H1 (cell line): ENCODE measurements around the gene SLC1A2. TPM values are rescaled to one million over a fixed set of nuclear protein-coding genes. Genes with fewer than 3 reads are reported as not detected.

Source experiments
- CTCF ChIA-PET: fragments of 300-600 bp; sonication (Branson Sonifier 250); formaldehyde crosslinking; loops from one replicate; lab custom pipeline; 2021; ENCODE audit not compliant: partially characterized antibody; lab: Charles Lee
- POLR2A ChIA-PET: fragments of 300-600 bp; sonication (Branson Sonifier 250); formaldehyde crosslinking; loops from one replicate; lab custom pipeline; 2021; ENCODE audit warnings: inconsistent platforms; ENCODE audit not compliant: partially characterized antibody; lab: Charles Lee
- DNase-seq, 2 experiments: peaks; one replicate each; pipeline versions ENCODE4 v3.0.0 to v3.0.0-alpha.2; 2010 to 2022; ENCODE audit warnings: low spot score in 2 of 2, low read depth in 1 of 2, mixed read lengths in 1 of 2
- FAIRE-seq: peaks from 2 replicates; lab custom pipeline; 2011; peaks lifted over from hg19 to GRCh38; lab: Jason Lieb, UNC
- H2AFZ ChIP-seq: 2 replicates; pipeline ENCODE4 v1.8.1; 2012; ENCODE audit warnings: low read length, inconsistent platforms
- H2AK5ac ChIP-seq: 2 replicates; pipeline ENCODE4 v1.6.1; 2013; ENCODE audit warnings: low read depth, low read length
- H2BK120ac ChIP-seq: replicated peaks from 2 replicates; pipeline ENCODE3; 2013; ENCODE audit warnings: low read depth, low read length, inconsistent platforms
- H2BK12ac ChIP-seq: 2 replicates; pipeline ENCODE4 v1.6.1; 2013; ENCODE audit warnings: low read depth, low read length
- H2BK15ac ChIP-seq: 2 replicates; pipeline ENCODE4 v1.6.1; 2013; ENCODE audit warnings: low read length
- H2BK20ac ChIP-seq: 2 replicates; pipeline ENCODE4 v1.6.1; 2013; ENCODE audit warnings: low read length
- H2BK5ac ChIP-seq: 2 replicates; pipeline ENCODE4 v1.6.1; 2013; ENCODE audit warnings: low read depth, low read length
- H3K14ac ChIP-seq: 2 replicates; pipeline ENCODE4 v1.6.1; 2013; ENCODE audit warnings: inconsistent platforms; ENCODE audit not compliant: insufficient read length
- H3K18ac ChIP-seq: 2 replicates; pipeline ENCODE4 v1.6.1; 2013; ENCODE audit warnings: low read length; ENCODE audit errors: extremely low read depth
- H3K23ac ChIP-seq: 2 replicates; pipeline ENCODE4 v1.6.1; 2013; ENCODE audit warnings: inconsistent platforms; ENCODE audit not compliant: insufficient read length
- H3K23me2 ChIP-seq: 2 replicates; pipeline ENCODE4 v1.6.1; 2013; ENCODE audit warnings: low read depth, low read length
- H3K27ac ChIP-seq: 2 replicates; pipeline ENCODE4 v1.6.1; 2011; ENCODE audit warnings: low read depth, low read length, inconsistent platforms
- H3K27me3 ChIP-seq, 4 experiments: replicated peaks in 1 of 4; 1 replicate in 1 of 4; 2 replicates in 3 of 4; pipeline versions ENCODE4 v1.6.1 to v1.8.1; 2011 to 2013; ENCODE audit warnings: low read length in 3 of 4, mild to moderate bottlenecking in 3 of 4, inconsistent platforms in 2 of 4, mixed read lengths in 2 of 4, moderate library complexity in 1 of 4; ENCODE audit not compliant: control insufficient read depth in 3 of 4, insufficient read depth in 3 of 4; ENCODE audit errors: extremely low read depth in 1 of 4
- H3K36me3 ChIP-seq, 4 experiments: 2 replicates each; pipeline versions ENCODE4 v1.6.1 to v1.8.1; 2011 to 2013; ENCODE audit warnings: mild to moderate bottlenecking in 4 of 4, low read length in 3 of 4, moderate library complexity in 2 of 4, control low read depth in 1 of 4, inconsistent platforms in 1 of 4; ENCODE audit not compliant: insufficient read depth in 4 of 4, control insufficient read depth in 2 of 4
- H3K4ac ChIP-seq: replicated peaks from 2 replicates; pipeline ENCODE3; 2013; ENCODE audit warnings: low read length, low read depth, mixed read lengths, inconsistent platforms; ENCODE audit not compliant: insufficient read length
- H3K4me1 ChIP-seq, 4 experiments: replicated peaks in 1 of 4; 1 replicate in 1 of 4; 2 replicates in 3 of 4; pipeline versions ENCODE4 v1.6.1 to v1.8.1; 2011 to 2013; ENCODE audit warnings: low read length in 3 of 4, inconsistent platforms in 2 of 4, mixed read lengths in 1 of 4; ENCODE audit not compliant: insufficient read depth in 4 of 4, control insufficient read depth in 3 of 4
- H3K4me2 ChIP-seq, 2 experiments: 2 replicates each; pipeline versions ENCODE4 v1.6.1 to v1.8.1; 2011 to 2013; ENCODE audit warnings: low read depth in 2 of 2, low read length in 2 of 2, control low read depth in 1 of 2, inconsistent platforms in 1 of 2, mild to moderate bottlenecking in 1 of 2; ENCODE audit not compliant: insufficient read depth in 1 of 2
- H3K4me3 ChIP-seq, 4 experiments: fragments of 200-600, 300-600 bp in 1 of 4; sonication (generic), shearing (Covaris generic), sonication (Bioruptor Twin) in 1 of 4; 2 replicates each; pipeline versions ENCODE4 v1.5.1 to v1.8.1; 2011 to 2016; ENCODE audit warnings: low read length in 4 of 4, low read depth in 3 of 4, control low read depth in 2 of 4, inconsistent platforms in 2 of 4, mild to moderate bottlenecking in 2 of 4, mixed read lengths in 1 of 4, moderate library complexity in 1 of 4; ENCODE audit not compliant: insufficient read depth in 2 of 4; ENCODE audit errors: extremely low read depth in 1 of 4
- H3K56ac ChIP-seq: replicated peaks from 2 replicates; pipeline ENCODE3; 2013; ENCODE audit warnings: low read depth, mild to moderate bottlenecking, mixed read lengths, low read length, inconsistent platforms; ENCODE audit not compliant: insufficient read length
- H3K79me1 ChIP-seq: 2 replicates; pipeline ENCODE4 v1.6.1; 2013; ENCODE audit warnings: low read depth, low read length, control low read depth
- H3K79me2 ChIP-seq, 2 experiments: 2 replicates each; pipeline versions ENCODE4 v1.6.1 to v1.8.1; 2012 to 2013; ENCODE audit warnings: low read length in 2 of 2, mild to moderate bottlenecking in 2 of 2, inconsistent platforms in 1 of 2; ENCODE audit not compliant: insufficient read depth in 2 of 2, control insufficient read depth in 1 of 2
- H3K9ac ChIP-seq, 4 experiments: replicated peaks in 1 of 4; 1 replicate in 1 of 4; 2 replicates in 3 of 4; pipeline versions ENCODE4 v1.6.1 to v1.8.1; 2011 to 2013; ENCODE audit warnings: low read depth in 3 of 4, low read length in 3 of 4, control low read depth in 2 of 4, mild to moderate bottlenecking in 2 of 4, moderate library complexity in 2 of 4, inconsistent platforms in 1 of 4; ENCODE audit errors: extremely low read depth in 1 of 4
- H3K9me3 ChIP-seq, 2 experiments: 2 replicates each; pipeline versions ENCODE4 v1.6.1 to v1.8.1; 2012 to 2013; ENCODE audit warnings: mild to moderate bottlenecking in 2 of 2, moderate library complexity in 2 of 2, control low read depth in 1 of 2, inconsistent platforms in 1 of 2, low read depth in 1 of 2, low read length in 1 of 2, mixed read lengths in 1 of 2; ENCODE audit not compliant: insufficient read depth in 2 of 2
- H4K20me1 ChIP-seq, 2 experiments: replicated peaks in 1 of 2; 2 replicates each; pipeline versions ENCODE3 to v1.8.1; 2011 to 2013; ENCODE audit warnings: inconsistent platforms in 2 of 2, low read length in 2 of 2, mild to moderate bottlenecking in 1 of 2; ENCODE audit not compliant: insufficient read depth in 2 of 2, control insufficient read depth in 1 of 2
- H4K5ac ChIP-seq: 2 replicates; pipeline ENCODE4 v1.6.1; 2013; ENCODE audit warnings: low read length, low read depth, mixed read lengths, inconsistent platforms; ENCODE audit not compliant: insufficient read length
- H4K8ac ChIP-seq: 2 replicates; pipeline ENCODE4 v1.8.0; 2013; ENCODE audit warnings: mild to moderate bottlenecking, moderate library complexity, low read length, inconsistent platforms; ENCODE audit not compliant: insufficient read depth; ENCODE audit errors: extremely low read depth
- H4K91ac ChIP-seq: replicated peaks from 2 replicates; pipeline ENCODE3; 2013; ENCODE audit warnings: low read length, mixed read lengths, inconsistent platforms; ENCODE audit not compliant: insufficient read length
- BRCA1 ChIP-seq: IDR thresholded peaks from 2 replicates; pipeline ENCODE4 v1.6.1; 2012; ENCODE audit warnings: low read depth, low read length, improper control_type of control experiment
- CHD1 ChIP-seq: IDR thresholded peaks from 2 replicates; pipeline ENCODE4 v1.6.1; 2012; ENCODE audit warnings: low read depth, low read length, improper control_type of control experiment
- EGR1 ChIP-seq: IDR thresholded peaks from 2 replicates; pipeline ENCODE4 v1.6.1; 2011; ENCODE audit warnings: low read depth, low read length, borderline replicate concordance
- EP300 ChIP-seq, 2 experiments: IDR thresholded peaks; 1 replicate in 1 of 2; 2 replicates in 1 of 2; pipeline ENCODE4 v1.6.1; 2011 to 2012; ENCODE audit warnings: low read depth in 2 of 2, low read length in 2 of 2, mild to moderate bottlenecking in 2 of 2, borderline replicate concordance in 1 of 2, inconsistent platforms in 1 of 2, moderate library complexity in 1 of 2
- SIX5 ChIP-seq: IDR thresholded peaks from 2 replicates; pipeline ENCODE4 v1.6.1; 2011; ENCODE audit warnings: mild to moderate bottlenecking, low read depth, low read length
- WGBS, 2 experiments: shearing (Covaris generic) in 1 of 2; methylation state at CpG; one replicate each; pipeline versions ENCODE4 v1.1.6 to v1.1.7; 2013 to 2015; ENCODE audit warnings: low lambda C conversion rate in 2 of 2, mixed read lengths in 2 of 2, inconsistent platforms in 1 of 2, low coverage in 1 of 2, missing lambda C conversion rate in 1 of 2; ENCODE audit not compliant: insufficient replicate concordance in 2 of 2, insufficient coverage in 1 of 2, insufficient read length in 1 of 2; ENCODE audit errors: extremely low coverage in 1 of 2, missing lambda C conversion rate in 1 of 2; 5-methylcytosine and 5-hydroxymethylcytosine counted together
- polyA plus RNA-seq, 7 experiments: library from polyadenylated mRNA; depleted of rRNA in 3 of 7; stranded (reverse) in 5 of 7; unstranded in 2 of 7; fragments of >200 nt in 5 of 7; fragments of 200-250 nt in 2 of 7; gene quantifications; 1 replicate in 5 of 7; 2 replicates in 1 of 7; 4 replicates in 1 of 7; pipeline versions ENCODE4 v1.2.1 to v1.2.3, GENCODE V29; 2011 to 2013; ENCODE audit warnings: missing spikeins in 2 of 7, mixed read lengths in 2 of 7
- total RNA-seq: library from RNA; stranded (reverse); fragmentation: NEBNext Ultra II Directional; extraction: Animal tissue kit (Norgen Biotek cat#: 25700); gene quantifications from 2 replicates; pipeline ENCODE4 v1.2.1, GENCODE V29; 2021

SLC1A2 gene
- total and polyA plus RNA-seq, 2 of the 8 experiments (the other 6 are each of a cell fraction or from before 2014, with no cell fraction given): 0.57 to 1.2 TPM

DNA sequence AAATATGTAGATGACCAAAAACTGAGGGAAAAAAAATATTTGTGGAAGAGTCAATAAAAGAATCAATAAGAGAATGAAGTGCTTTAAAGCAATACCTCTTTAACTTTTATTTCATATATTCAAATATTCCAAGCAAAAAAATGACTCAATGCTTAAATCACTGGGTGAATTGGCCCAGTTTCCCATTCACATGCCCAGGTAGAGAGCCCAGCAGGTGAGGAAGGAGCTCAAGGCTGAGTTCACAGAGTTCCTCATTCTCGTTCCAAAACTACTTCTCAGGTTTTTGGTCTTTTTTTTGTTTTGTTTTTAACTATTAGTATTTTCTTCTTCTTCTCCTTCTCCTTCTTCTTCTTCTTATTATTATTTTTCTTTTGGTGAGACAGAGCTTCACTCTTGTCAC, 30.2 kb downstream of the SLC1A2 start:
- POLR2A ChIA-PET: interaction anchor here (0.9 kb wide), 1 partner anchor 10 kb away, joined by 3 read pairs; no protein-coding TSS in a partner anchor
- Histone ChIP-seq H3K27me3 (no peaks in the 10 kb centered on the region; a peak in 2 of 7 replicates), H3K23me2 (no peaks in the 10 kb centered on the region), H3K79me2 (no peaks in the 10 kb centered on the region), H2BK120ac (no peak overlapping the region), H3K23ac (no peak overlapping the region), H3K4ac (no peak overlapping the region), H2AK5ac (no peak overlapping the region), H2BK5ac (no peak overlapping the region), H3K56ac (no peak overlapping the region), H3K14ac (no peak overlapping the region), H3K9ac (no peak overlapping the region), H4K20me1 (no peaks in the 10 kb centered on the region), H3K18ac (no peak overlapping the region), H4K8ac (no peak overlapping the region), H2BK12ac (no peak overlapping the region), H3K27ac (no peak overlapping the region), H2BK20ac (no peak overlapping the region), H3K79me1 (no peaks in the 10 kb centered on the region), H3K4me2 (no peak overlapping the region), H3K4me3 (no peak overlapping the region), H3K4me1 (no peaks in the 10 kb centered on the region), H4K91ac (no peak overlapping the region), H2AFZ (no peak overlapping the region), H3K9me3 (no peaks in the 10 kb centered on the region), H2BK15ac (no peak overlapping the region), H3K36me3 (no peaks in the 10 kb centered on the region), H4K5ac (no peak overlapping the region)
- CTCF ChIA-PET: interaction anchor here (0.6 to 1.8 kb wide), 10 partner anchors 11 to 463 kb away, joined by 3 to 5 read pairs (median 3); no protein-coding TSS in a partner anchor
- DNase-seq (no peak), FAIRE-seq (no peak)
- 90% methylated on average over 1 of the region's 1 CpG; no CpG with 5 or more reads in 1 of the 2 experiments for WGBS, 2 experiments
- TF ChIP-seq SIX5: no peak
- TF ChIP-seq CHD1: no peak
- TF ChIP-seq BRCA1: no peak
- TF ChIP-seq EGR1: no peak
- TF ChIP-seq EP300 (IDR thresholded peaks at IDR 0.05; ENCODE audit: borderline replicate concordance in 1 of 2, low read depth in 2 of 2, low read length in 2 of 2): no peak
